Activated CD4-positive, CD25-positive, alpha-beta regulatory T cell treated with anti-CD3 and anti-CD28 coated beads, Interleukin-2, amount 50 U/mL, for 16 hours (primary cell): Measurements from ENCODE around the gene NOVA1.
"Not testable (repeated sequence)": the region's sequence is repeated elsewhere in the genome, so short reads cannot be mapped to it uniquely, and the experiment has no call there.

Experiments used
- DNase-seq: peaks from one replicate; pipeline ENCODE4 v3.0.0-alpha.2; 2020; ENCODE audit warnings: low read depth, low spot score

NOVA1 gene, protein sequence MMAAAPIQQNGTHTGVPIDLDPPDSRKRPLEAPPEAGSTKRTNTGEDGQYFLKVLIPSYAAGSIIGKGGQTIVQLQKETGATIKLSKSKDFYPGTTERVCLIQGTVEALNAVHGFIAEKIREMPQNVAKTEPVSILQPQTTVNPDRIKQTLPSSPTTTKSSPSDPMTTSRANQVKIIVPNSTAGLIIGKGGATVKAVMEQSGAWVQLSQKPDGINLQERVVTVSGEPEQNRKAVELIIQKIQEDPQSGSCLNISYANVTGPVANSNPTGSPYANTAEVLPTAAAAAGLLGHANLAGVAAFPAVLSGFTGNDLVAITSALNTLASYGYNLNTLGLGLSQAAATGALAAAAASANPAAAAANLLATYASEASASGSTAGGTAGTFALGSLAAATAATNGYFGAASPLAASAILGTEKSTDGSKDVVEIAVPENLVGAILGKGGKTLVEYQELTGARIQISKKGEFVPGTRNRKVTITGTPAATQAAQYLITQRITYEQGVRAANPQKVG

GRCh38 chr14:26597589-26598080 lies at the start of gene NOVA1:
TSS of gene NOVA1 (minus strand) at chr14:26598033. CDS start at chr14:26597436, 597 bp downstream.
- DNase-seq = no peak

GRCh38 chr14:26645057-26645456 lies 47.2 kb upstream of the NOVA1 start:
- not testable (repeated sequence) for DNase-seq

GRCh38 chr14:26636561-26636960 lies 38.7 kb upstream of the NOVA1 start:
- no peak for DNase-seq

DNA sequence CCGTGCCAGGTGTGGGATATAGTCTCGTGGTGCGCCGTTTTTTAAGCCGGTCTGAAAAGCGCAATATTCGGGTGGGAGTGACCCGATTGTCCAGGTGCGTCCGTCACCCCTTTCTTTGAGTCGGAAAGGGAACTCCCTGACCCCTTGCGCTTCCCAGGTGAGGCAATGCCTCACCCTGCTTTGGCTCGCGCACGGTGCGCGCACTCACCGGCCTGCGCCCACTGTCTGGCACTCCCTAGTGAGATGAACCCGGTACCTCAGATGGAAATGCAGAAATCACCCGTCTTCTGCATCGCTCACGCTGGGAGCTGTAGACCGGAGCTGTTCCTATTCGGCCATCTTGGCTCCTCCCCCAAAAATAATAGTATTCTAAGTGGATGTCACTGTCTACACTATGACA lies 37.1 kb upstream of the NOVA1 start:
- not testable (repeated sequence) for DNase-seq

GRCh38 chr14:26626256-26626655 lies 28.4 kb upstream of the NOVA1 start:
- no peak for DNase-seq

GRCh38 chr14:26622611-26623010 lies 24.8 kb upstream of the NOVA1 start:
- no peak for DNase-seq

DNA sequence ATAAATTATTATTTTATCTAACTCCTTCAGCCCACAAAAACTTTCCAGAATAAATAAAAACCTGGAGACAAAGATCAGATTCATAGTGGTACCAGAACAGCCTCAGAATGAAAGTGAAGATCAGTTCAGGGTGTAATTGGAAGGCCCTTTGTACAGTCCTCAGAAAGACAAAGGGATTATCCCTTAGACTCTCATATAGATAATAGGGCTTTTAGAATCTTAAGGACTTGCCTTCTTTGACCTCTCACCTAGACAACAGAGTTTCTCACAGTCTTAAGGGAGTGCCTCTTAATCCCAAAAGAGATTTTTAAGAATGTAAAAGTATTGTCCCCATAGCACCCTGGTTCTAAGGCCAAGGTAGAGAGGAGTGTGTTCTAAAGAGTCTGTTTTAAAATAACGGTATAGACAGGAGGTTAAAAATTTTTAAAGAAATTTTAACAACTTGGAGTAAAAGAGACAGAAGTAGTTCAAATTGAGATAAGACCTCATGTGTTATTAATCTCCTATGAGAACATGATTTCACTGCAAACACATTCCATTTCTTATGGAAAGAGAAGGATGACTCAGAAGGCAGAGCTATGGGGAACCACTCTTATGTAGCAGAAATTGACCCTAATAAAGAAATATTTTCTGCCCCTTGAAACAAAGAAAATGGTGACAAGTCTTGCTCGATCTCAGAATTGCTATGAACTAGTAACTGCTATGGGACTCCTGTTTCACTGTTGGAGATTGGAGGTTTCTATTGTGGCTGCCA lies 24.2 kb upstream of the NOVA1 start:
- no peak for DNase-seq

DNA sequence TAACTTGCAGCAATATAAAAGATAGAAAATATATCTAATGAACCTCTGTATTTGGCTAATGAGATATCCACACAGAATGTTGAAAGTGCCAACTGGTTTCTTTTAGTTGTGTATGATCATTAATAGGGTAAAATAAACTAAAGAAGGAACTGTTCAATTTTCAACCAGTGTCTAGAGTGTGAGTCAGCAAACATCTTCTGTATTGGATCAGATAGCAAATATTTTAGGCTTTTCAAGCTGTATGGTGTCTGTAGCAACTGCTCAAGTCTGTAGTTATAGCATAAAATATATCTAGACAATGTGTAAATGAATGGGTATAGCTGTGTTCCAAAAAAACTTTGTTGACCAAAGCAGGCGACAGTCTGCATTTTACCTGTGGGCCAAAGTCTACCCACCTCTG lies 23.5 kb upstream of the NOVA1 start:
- DNase-seq = no peak

DNA sequence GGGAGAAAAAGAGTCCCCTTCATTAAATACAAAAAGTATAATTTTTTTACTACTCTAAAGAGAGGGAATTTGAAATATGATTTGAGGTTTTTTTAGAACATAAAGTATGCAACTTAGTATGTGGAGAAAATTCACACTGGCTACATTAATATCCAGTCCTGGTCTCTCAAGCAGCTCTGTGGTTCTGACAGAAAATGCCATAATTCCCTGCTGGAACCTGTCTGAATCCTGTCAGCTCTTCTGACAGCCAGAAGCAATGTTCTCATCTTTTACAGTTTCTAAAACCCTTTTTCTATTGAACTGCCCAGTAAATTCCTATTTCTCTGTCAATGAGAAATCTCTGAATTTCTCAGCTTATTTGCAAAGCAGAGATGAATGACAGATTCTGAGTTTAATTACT lies 13.4 kb upstream of the NOVA1 start:
- no peak for DNase-seq

GRCh38 chr14:26606729-26607312 lies 9.0 kb upstream of the NOVA1 start:
- DNase-seq = no peak

DNA sequence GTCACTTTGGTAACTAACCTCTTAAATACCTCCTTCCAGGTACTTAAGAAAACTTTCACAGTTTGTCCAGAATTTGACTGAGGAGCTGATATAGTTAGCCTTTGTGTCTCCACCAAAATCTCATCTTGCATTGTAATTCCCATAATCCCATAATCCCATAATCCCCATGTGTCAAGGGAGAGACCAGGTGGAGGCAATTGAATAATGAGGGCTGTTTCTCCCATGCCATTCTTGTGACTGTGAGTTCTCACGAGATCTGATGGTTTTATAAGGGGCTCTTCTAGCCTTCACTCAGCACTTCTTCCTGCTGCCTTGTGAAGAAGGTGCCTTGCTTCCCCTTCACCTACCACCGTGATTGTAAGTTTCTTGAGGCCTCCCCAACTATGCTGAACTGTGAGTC lies 7.8 kb upstream of the NOVA1 start:
- no peak for DNase-seq

DNA sequence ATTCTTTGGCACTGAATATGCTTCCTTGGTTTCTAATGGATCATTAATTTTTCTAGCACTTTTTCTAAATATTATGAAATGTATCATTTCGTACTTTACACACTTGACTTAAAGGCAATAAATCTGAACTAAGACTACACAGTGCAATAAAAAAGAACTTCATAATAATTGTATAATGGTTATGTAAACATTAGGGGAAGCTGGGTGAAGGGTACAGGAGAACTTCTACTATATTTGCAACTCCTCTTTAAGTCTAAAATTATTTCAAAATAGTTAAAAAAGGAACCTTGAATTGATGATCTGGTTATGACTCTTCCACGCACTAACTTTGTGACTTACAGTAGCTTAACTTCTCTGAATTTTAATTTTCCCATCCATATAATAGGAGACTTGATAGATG lies 5.1 kb upstream of the NOVA1 start:
- DNase-seq = no peak

GRCh38 chr14:26601856-26602255 lies 4.0 kb upstream of the NOVA1 start:
- no peak for DNase-seq

DNA sequence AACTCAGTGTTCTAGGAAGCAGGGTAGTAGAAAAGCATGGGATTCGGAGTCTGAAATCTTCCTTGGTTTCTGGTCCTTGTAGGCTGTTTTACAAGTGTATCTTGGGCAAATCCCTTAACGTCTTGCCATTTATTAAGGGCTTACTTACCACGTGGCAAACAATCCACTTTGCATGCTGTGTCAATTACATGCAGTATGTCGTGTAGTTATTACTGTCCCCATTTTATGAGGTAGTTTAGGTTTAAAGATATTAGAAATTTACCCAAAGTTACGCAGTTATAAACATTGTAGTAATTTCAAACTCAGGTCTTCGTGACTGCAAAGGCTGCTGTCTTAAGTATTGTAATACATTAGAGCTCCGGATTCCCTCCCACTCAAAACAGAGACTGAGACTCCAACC lies 1.5 kb upstream of the NOVA1 start:
- DNase-seq = no peak

- DNase-seq = no peak
Measured at GRCh38 chr14:26598672-26599131, 869 bp upstream of the NOVA1 start.

DNA sequence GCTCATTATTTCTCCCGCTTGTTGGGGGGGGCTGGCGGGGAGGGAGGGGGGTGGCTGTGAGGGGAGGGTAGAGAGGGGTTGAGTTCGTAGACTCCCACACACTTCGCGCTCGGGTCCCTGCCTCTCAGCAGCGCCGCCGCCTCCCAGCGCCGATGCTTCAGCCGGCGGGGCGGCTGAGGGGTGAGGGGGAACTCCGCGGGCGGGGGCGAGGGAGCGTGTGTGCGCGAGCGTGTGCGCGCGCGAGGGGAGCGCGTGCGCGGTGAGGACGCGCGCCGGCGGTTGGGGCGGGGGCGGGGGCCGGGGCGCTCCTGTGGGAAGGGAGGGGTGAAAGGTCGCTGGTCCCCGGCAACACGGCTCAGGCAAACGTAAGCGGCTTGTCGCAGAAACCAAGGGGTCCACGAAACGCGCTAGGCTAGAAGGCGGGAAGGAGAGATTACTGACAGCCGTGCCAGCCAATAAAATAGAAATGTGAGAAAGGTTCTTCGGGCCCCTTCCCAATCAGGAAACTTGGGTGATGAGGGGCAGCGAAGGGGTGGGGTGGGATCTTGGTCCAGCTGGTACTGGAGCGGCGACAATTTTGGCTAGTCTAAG lies 343 bp upstream of the NOVA1 start:
- no peak for DNase-seq

- no peak for DNase-seq
Measured at GRCh38 chr14:26597071-26597588, 703 bp downstream of the NOVA1 start.

- DNase-seq = no peak
Measured at GRCh38 chr14:26596543-26597061, 1.2 kb downstream of the NOVA1 start.

DNA sequence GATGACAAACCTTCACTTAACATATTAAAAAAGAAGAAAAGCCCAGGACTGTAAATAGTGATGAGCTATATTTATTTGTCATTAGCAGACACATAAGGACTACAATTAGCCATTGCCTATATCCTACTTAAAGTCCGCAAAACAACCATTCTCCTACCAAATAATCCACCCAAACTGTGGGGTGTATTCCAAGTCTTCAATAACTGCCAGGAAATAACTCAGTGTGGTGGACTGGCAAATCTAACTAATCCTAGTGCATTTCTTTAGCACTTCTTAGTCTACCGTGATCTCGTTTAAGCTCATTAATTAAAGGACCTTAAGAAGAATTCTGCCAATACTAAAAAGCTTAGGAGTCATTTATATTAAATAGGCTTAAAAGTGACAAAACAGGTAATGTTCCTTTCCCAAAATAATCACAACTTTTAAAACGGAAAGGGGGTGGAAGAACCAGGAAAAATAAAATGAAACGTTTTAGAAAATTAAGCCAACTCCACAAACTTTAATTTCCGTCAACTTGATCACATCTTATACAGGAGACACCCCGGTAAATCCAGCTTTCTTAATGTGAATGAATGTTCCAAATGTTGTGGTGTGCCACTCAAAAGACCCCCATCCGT lies 1.8 kb downstream of the NOVA1 start:
- DNase-seq = no peak

GRCh38 chr14:26594756-26595545 lies 2.9 kb downstream of the NOVA1 start:
- DNase-seq = no peak
